ENCODE results near the gene QSOX2.

Gene QSOX2

GRCh38 chr9:136231478-136232297, 13.9 kb downstream of the QSOX2 start:
- Mint-ChIP-seq H3K4me3 (peak overlapping the region; percentile 57), H3K4me1 (ENCODE audit: low read depth) (peaks cover 32% of the 10 kb centered on the region), H3K27ac (peak overlapping the region; percentile 34), H3K36me3 (no peaks in the 10 kb centered on the region), H3K9me3 (ENCODE audit: low read depth) (no peaks in the 10 kb centered on the region), H3K27me3 (no peaks in the 10 kb centered on the region)

GRCh38 chr9:136230773-136231172, 14.8 kb downstream of the QSOX2 start:
- Mint-ChIP-seq H3K27me3 (no peaks in the 10 kb centered on the region), H3K4me1 (ENCODE audit: low read depth) (peaks cover 32% of the 10 kb centered on the region), H3K27ac (no peak overlapping the region), H3K36me3 (no peaks in the 10 kb centered on the region), H3K9me3 (ENCODE audit: low read depth) (no peaks in the 10 kb centered on the region), H3K4me3 (no peak overlapping the region)

- Mint-ChIP-seq H3K36me3 (no peaks in the 10 kb centered on the region), H3K27me3 (no peaks in the 10 kb centered on the region), H3K27ac (no peak overlapping the region), H3K9me3 (ENCODE audit: low read depth) (no peaks in the 10 kb centered on the region), H3K4me3 (no peak overlapping the region), H3K4me1 (ENCODE audit: low read depth) (peaks cover 32% of the 10 kb centered on the region)
Observed at GRCh38 chr9:136230365-136230764, 15.2 kb downstream of the QSOX2 start.

DNA sequence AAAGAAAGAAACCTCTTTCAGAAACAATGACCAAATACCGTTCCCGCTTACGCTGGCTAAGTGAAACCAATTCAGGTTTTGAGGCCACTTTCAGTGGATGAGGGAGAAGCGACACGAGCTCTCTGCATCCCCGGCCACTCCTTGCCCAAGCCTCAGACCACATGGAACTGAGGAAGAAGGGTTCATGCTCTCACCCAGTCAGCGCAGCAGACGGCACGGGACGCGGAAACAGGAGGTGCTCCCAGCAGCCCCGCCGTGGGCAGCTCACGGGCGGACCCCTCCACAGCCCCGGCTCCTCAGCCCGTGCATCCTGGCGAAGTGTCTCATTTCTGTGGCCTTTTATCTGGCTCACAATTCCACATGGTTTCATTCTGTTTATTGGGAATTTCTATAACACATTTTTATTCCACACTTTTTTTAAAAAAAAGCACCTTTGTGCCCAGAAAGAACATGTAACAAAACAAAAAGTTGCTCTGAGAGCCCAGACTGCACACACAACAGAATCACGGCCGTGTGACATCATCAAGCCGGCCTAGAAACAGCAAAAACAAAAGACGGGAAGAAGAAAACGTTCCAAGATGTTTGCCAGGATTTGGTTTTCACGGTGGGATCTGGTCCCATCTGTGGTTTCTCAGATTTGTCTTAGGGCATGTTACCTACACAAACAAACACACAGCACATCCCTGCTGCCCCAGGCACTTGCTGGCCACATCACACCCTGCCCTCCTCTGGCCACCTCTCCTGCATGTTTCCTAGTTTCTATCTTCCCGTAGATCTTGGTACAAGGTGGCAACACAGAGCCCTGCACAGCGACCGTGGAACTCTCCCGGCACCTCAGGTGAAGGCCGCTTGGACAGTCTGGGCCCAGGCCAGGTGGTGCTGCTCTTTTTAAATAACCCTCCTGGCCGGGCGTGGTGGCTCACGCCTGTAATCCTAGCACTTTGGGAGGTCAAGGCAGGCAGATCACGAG, 16.2 kb downstream of the QSOX2 start:
- no peak overlapping the region for H3K4me3 Mint-ChIP-seq
- H3K27me3 Mint-ChIP-seq = no peaks in the 10 kb centered on the region
- no peak overlapping the region for H3K27ac Mint-ChIP-seq
- peaks cover 31% of the 10 kb centered on the region for H3K4me1 Mint-ChIP-seq (ENCODE audit: low read depth)
- H3K9me3 Mint-ChIP-seq (ENCODE audit: low read depth) = no peaks in the 10 kb centered on the region
- peaks cover 3% of the 10 kb centered on the region for H3K36me3 Mint-ChIP-seq

DNA sequence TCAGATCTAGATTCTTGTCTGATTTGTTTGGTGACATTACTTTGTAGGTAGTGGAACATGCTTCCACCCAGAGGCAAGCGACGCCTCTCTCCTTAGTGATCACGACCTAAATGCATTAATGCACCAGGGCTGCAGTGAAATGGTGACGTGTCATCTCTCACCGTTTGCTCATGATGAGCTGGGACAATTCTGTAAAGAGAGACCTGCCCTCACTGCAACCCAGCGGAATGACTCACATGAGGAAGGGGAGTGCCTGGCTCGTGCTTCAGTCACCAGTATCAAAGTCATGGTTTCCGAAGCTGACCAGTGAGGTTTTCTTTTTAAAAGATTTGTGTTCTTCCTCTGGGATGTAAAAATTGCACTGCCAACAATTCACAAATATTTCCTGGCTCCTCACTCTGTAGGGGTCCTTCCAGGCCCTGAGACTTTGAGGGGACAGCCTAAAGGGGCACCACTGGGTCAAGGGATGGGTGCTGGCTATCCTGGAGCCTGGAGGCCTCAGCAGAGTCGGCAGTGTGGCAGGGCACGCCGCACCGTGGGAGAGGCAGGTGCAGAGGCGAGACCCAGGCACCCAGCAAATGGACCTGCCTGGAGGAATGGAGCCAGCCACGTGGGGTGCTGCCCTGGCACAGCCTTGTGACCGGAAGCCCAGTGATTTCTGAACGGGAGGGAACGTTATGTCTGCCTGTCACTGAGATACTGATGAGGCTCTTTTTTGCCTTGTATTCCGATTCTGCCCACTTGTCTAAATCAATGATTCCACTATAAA, 17.3 kb downstream of the QSOX2 start:
- H3K4me3 Mint-ChIP-seq = no peak overlapping the region

GRCh38 chr9:136226680-136227407, 18.8 kb downstream of the QSOX2 start:
- Mint-ChIP-seq H3K27ac (no peak overlapping the region), H3K4me3 (no peak overlapping the region), H3K27me3 (no peaks in the 10 kb centered on the region), H3K9me3 (ENCODE audit: low read depth) (no peaks in the 10 kb centered on the region), H3K4me1 (ENCODE audit: low read depth) (peaks cover 11% of the 10 kb centered on the region), H3K36me3 (peaks cover 3% of the 10 kb centered on the region)

More for the DNA sequence above, 17.3 kb downstream of the QSOX2 start:
- H3K27me3 Mint-ChIP-seq = no peaks in the 10 kb centered on the region
- no peaks in the 10 kb centered on the region for H3K9me3 Mint-ChIP-seq (ENCODE audit: low read depth)
- H3K36me3 Mint-ChIP-seq = peaks cover 3% of the 10 kb centered on the region
- no peak overlapping the region for H3K27ac Mint-ChIP-seq
- peaks cover 23% of the 10 kb centered on the region for H3K4me1 Mint-ChIP-seq (ENCODE audit: low read depth)

- Mint-ChIP-seq H3K4me3 (no peak overlapping the region), H3K27ac (no peak overlapping the region), H3K4me1 (ENCODE audit: low read depth) (peaks cover 8% of the 10 kb centered on the region), H3K9me3 (ENCODE audit: low read depth) (no peaks in the 10 kb centered on the region), H3K27me3 (no peaks in the 10 kb centered on the region), H3K36me3 (peaks cover 3% of the 10 kb centered on the region)
Observed at GRCh38 chr9:136225748-136226679, 19.6 kb downstream of the QSOX2 start.

- Mint-ChIP-seq H3K27me3 (no peaks in the 10 kb centered on the region), H3K27ac (no peak overlapping the region), H3K9me3 (ENCODE audit: low read depth) (no peaks in the 10 kb centered on the region), H3K36me3 (peaks cover 3% of the 10 kb centered on the region), H3K4me1 (ENCODE audit: low read depth) (peaks cover 8% of the 10 kb centered on the region), H3K4me3 (no peak overlapping the region)
Observed at GRCh38 chr9:136225366-136225747, 20.3 kb downstream of the QSOX2 start.

- Mint-ChIP-seq H3K27ac (no peak overlapping the region), H3K36me3 (peaks cover 3% of the 10 kb centered on the region), H3K9me3 (ENCODE audit: low read depth) (no peaks in the 10 kb centered on the region), H3K4me3 (no peak overlapping the region), H3K27me3 (no peaks in the 10 kb centered on the region), H3K4me1 (ENCODE audit: low read depth) (peaks cover 8% of the 10 kb centered on the region)
Observed at GRCh38 chr9:136223871-136224640, 21.6 kb downstream of the QSOX2 start.

DNA sequence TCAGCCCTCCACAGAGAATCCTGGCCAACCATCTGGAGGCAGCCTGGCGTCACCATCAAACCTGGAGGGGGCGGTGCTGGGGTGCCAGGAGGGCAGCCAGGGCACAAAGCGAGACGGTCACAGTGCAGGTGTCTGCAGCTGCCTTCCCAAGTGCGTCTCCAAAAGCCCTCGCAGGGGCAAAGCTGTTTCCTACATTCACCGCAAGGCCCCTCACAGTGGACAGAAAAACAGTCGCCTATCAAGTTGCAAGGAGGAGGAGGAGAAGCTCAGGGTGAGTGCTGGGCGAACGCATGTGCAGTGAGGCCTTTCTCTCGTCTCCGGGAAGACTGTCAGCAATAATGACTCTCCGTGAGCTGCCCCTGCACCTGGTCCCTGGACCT, 22.7 kb downstream of the QSOX2 start:
- H3K36me3 Mint-ChIP-seq = peaks cover 3% of the 10 kb centered on the region
- no peak overlapping the region for H3K27ac Mint-ChIP-seq
- peaks cover 4% of the 10 kb centered on the region for H3K4me1 Mint-ChIP-seq (ENCODE audit: low read depth)
- no peaks in the 10 kb centered on the region for H3K27me3 Mint-ChIP-seq
- H3K9me3 Mint-ChIP-seq (ENCODE audit: low read depth) = no peaks in the 10 kb centered on the region
- H3K4me3 Mint-ChIP-seq = no peak overlapping the region

GRCh38 chr9:136222166-136222905, 23.3 kb downstream of the QSOX2 start:
- Mint-ChIP-seq H3K36me3 (peaks cover 3% of the 10 kb centered on the region), H3K27ac (no peak overlapping the region), H3K4me1 (ENCODE audit: low read depth) (peaks cover 3% of the 10 kb centered on the region), H3K27me3 (no peaks in the 10 kb centered on the region), H3K9me3 (ENCODE audit: low read depth) (no peaks in the 10 kb centered on the region), H3K4me3 (no peak overlapping the region)

GRCh38 chr9:136220017-136220729, 25.4 kb downstream of the QSOX2 start:
- H3K9me3 Mint-ChIP-seq (ENCODE audit: low read depth) = no peaks in the 10 kb centered on the region
- H3K4me3 Mint-ChIP-seq = no peak overlapping the region
- no peaks in the 10 kb centered on the region for H3K27me3 Mint-ChIP-seq
- peaks cover 5% of the 10 kb centered on the region for H3K36me3 Mint-ChIP-seq
- peaks cover 3% of the 10 kb centered on the region for H3K4me1 Mint-ChIP-seq (ENCODE audit: low read depth)
- no peak overlapping the region for H3K27ac Mint-ChIP-seq

Data from activated naive CD8-positive, alpha-beta T cell (primary cell).